Muscle layer of duodenum (tissue), 2 donors: ENCODE measurements around the gene RAX2.

Experiments
- H3K27ac ChIP-seq: one replicate; pipeline ENCODE4 v1.7.0; 2013; ENCODE audit warnings: mild to moderate bottlenecking, low read length
- H3K27me3 ChIP-seq: one replicate; pipeline ENCODE4 v1.7.0; 2013; ENCODE audit warnings: low read depth, mild to moderate bottlenecking, control low read depth, low read length
- H3K36me3 ChIP-seq, 2 donors: one replicate each; pipeline ENCODE4 v1.7.0; 2013; ENCODE audit warnings: low read length in 2 of 2, control low read depth in 1 of 2, mild to moderate bottlenecking in 1 of 2; ENCODE audit not compliant: insufficient read depth in 2 of 2, control insufficient read depth in 1 of 2
- H3K4me1 ChIP-seq, 2 donors: one replicate each; pipeline ENCODE4 v1.7.0; 2013; ENCODE audit warnings: low read length in 2 of 2, mild to moderate bottlenecking in 2 of 2, control low read depth in 1 of 2, moderate library complexity in 1 of 2; ENCODE audit not compliant: insufficient read depth in 2 of 2, control insufficient read depth in 1 of 2
- H3K4me3 ChIP-seq, 2 donors: one replicate each; pipeline ENCODE4 v1.7.0; 2013; ENCODE audit warnings: low read length in 2 of 2, low read depth in 1 of 2, mild to moderate bottlenecking in 1 of 2
- H3K9me3 ChIP-seq, 2 donors: one replicate each; pipeline ENCODE4 v1.7.0; 2013; ENCODE audit warnings: low read length in 2 of 2, control low read depth in 1 of 2, mild to moderate bottlenecking in 1 of 2; ENCODE audit not compliant: control insufficient read depth in 1 of 2
- donor health status: healthy.

The RAX2 gene

DNA sequence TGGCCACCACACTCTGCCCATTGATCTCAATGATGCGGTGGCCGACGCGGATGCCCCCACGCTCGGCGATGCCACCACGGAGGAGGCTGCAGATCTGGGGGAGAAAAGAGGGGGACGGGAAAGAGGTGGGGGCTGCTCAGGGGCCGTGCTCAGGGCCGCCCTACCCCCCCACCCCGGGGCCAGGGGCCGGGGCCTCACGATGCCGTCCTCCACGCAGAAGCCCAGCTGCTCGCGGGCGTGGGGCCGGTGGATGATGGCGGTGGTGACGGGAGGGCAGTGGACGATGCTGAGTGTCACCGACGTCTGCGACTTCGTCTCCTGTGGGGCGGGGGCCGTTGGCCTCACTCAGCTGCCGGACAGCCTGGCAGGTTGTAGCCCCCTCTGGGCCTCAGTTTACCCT lies 20.8 kb downstream of the RAX2 start:
- peaks cover 14 to 46% of the 10 kb centered on the region in 2 donors for H3K36me3 ChIP-seq
- no peaks in the 10 kb centered on the region for H3K4me1 ChIP-seq
- H3K27ac ChIP-seq = no peak overlapping the region
- no peaks in the 10 kb centered on the region for H3K9me3 ChIP-seq
- H3K4me3 ChIP-seq = no peak overlapping the region
- no peaks in the 10 kb centered on the region for H3K27me3 ChIP-seq

DNA sequence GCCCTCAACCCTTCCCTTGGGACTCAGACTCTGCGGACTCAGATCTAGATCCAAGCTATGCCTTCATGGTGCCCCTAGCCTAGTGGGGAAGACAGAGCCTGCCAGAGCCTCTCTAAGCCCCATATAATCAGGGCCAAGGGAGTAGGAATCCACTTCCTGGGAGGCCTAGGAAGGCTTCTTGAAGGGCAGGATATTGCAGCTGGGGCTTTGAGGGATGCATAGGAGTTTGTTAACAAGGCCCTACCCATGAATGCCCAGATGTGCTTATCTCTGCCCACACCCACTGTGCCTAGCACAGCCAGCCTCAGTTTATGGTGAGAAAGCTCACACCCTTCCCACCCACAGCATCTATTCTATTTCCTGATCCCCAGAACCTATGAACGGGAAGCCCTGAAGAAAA lies 21.8 kb downstream of the RAX2 start:
- Histone ChIP-seq H3K36me3 (peaks cover 14 to 46% of the 10 kb centered on the region in 2 donors), H3K9me3 (no peaks in the 10 kb centered on the region), H3K27ac (no peak overlapping the region), H3K27me3 (no peaks in the 10 kb centered on the region), H3K4me3 (no peak overlapping the region), H3K4me1 (no peaks in the 10 kb centered on the region)

DNA sequence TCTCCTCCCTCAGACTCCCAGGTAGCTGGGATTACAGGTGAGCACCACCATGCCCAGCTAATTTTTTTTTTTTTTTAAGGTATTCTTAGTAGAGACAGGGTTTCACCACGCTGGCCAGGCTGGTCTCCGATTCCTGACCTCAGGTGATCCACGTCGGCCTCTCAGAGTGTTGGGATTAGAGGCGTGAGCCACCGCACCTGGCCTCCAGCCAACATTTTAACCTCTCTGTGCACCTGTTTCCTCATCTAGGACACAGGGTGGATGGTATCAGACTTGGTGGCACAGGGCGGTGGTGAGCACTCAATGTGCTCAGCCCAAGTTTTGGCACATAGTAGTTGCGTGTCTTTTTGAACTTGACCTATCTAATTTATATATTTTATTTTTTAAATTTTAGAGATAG lies 23.1 kb downstream of the RAX2 start:
- H3K27ac ChIP-seq = no peak overlapping the region
- H3K9me3 ChIP-seq = no peaks in the 10 kb centered on the region
- no peaks in the 10 kb centered on the region for H3K4me1 ChIP-seq
- peaks cover 14 to 41% of the 10 kb centered on the region in 2 donors for H3K36me3 ChIP-seq
- no peak overlapping the region for H3K4me3 ChIP-seq
- H3K27me3 ChIP-seq = no peaks in the 10 kb centered on the region

DNA sequence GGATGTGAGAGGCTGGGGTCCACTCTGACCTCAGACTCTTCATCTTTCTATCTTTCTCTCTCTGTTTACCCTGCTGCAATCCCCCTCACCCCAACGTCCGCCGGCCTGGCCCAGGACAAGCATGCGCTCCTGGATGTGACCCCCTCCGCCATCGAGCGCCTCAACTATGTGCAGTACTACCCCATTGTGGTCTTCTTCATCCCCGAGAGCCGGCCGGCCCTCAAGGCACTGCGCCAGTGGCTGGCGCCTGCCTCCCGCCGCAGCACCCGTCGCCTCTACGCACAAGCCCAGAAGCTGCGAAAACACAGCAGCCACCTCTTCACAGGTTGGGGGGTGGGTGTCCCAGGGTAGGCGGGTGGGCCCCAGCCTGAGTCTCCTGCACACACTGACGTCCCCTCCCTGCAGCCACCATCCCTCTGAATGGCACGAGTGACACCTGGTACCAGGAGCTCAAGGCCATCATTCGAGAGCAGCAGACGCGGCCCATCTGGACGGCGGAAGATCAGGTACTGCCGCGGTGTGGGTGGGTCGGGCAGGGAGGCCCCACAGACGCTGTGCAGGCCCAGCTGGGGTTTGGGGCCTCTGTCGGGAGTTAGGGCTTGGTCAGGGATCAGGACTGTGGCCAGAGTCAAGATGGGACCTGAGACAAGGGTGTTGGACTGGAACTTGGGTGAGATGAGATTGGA lies 25.5 kb downstream of the RAX2 start:
- H3K4me3 ChIP-seq = no peak overlapping the region
- no peak overlapping the region for H3K27ac ChIP-seq
- H3K27me3 ChIP-seq = no peaks in the 10 kb centered on the region
- H3K36me3 ChIP-seq = peaks cover 14 to 22% of the 10 kb centered on the region in 2 donors
- no peaks in the 10 kb centered on the region for H3K4me1 ChIP-seq
- peaks cover 0 to 4% of the 10 kb centered on the region in 2 donors for H3K9me3 ChIP-seq

DNA sequence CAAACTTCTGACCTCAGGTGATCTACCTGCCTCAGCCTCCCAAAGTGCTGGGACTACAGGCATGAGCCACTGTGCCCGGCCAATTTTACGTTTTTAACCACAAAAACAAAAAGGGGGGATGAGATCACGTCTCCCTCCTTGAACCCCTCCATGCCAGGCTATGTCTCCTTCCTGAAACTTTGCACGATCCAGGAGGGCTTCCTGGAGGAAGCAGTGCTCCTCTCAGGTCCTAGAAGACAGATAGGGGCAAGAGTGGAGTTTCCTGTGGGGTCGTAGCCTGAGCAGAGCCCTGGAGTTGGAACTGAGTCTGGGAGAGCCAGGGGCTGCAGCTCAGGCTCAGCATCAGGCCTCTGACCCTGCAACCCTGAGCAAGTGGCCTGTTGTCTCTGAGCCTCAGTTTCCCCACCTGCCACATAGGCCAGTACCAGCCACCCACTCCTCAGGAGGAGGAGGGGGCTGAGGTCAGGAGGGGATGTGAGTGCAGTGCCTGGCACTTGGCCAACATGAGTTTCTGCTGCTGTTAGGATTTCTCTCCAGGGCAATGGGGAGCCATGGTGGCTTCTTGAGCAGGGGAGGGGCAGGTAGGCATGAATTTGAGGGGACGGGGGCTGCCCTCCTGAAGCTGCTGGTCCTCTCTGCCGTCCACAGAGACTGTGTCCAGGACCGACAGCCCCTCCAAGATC lies 26.5 kb downstream of the RAX2 start:
- peaks cover 0 to 4% of the 10 kb centered on the region in 2 donors for H3K9me3 ChIP-seq
- no peak overlapping the region for H3K4me3 ChIP-seq
- H3K4me1 ChIP-seq = no peaks in the 10 kb centered on the region
- H3K27ac ChIP-seq = no peak overlapping the region
- H3K36me3 ChIP-seq = peaks cover 9 to 12% of the 10 kb centered on the region in 2 donors
- no peaks in the 10 kb centered on the region for H3K27me3 ChIP-seq

DNA sequence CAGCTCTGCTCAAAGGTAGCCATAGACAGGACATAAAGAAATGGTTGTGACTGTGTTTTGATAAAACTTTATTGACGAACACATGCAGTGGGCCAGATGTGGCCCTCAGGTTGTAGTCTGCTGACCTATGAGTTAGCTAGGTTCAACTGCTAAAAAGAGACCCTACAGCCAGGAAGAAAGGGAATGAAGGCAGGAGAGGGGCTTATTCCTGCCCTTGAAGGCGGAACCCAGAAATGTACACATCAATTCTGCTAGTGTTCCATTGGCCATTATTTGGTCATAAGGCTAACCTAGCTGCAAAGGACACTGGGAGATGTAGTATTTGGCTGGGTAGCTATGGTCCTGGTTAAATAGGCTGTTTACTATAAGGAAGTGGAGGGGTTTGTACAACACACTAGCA lies 28.5 kb downstream of the RAX2 start:
- Histone ChIP-seq H3K9me3 (peaks cover 0 to 4% of the 10 kb centered on the region in 2 donors), H3K27me3 (no peaks in the 10 kb centered on the region), H3K27ac (no peak overlapping the region), H3K4me3 (no peak overlapping the region), H3K4me1 (no peaks in the 10 kb centered on the region), H3K36me3 (no peaks in the 10 kb centered on the region)

DNA sequence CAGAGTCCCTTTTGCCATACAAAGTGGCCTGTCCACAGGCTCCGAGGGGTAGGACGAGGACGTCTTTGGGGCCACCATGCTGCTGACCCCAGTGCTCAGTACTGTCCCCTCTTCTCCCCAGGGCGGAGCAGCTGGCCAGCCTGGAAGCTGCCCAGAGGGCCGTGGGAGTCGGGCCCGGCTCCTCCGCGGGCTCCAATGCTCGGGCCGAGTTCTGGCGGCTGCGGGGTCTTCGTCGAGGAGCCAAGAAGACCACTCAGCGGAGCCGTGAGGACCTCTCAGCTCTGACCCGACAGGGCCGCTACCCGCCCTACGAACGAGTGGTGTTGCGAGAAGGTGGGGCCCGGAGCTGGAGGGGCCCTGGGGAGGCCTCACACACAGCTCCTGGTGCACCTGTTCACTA lies 31.6 kb downstream of the RAX2 start:
- H3K4me3 ChIP-seq = no peak overlapping the region
- peaks cover 0 to 4% of the 10 kb centered on the region in 2 donors for H3K9me3 ChIP-seq
- no peak overlapping the region for H3K27ac ChIP-seq
- no peaks in the 10 kb centered on the region for H3K4me1 ChIP-seq
- H3K27me3 ChIP-seq = no peaks in the 10 kb centered on the region
- H3K36me3 ChIP-seq = no peaks in the 10 kb centered on the region

DNA sequence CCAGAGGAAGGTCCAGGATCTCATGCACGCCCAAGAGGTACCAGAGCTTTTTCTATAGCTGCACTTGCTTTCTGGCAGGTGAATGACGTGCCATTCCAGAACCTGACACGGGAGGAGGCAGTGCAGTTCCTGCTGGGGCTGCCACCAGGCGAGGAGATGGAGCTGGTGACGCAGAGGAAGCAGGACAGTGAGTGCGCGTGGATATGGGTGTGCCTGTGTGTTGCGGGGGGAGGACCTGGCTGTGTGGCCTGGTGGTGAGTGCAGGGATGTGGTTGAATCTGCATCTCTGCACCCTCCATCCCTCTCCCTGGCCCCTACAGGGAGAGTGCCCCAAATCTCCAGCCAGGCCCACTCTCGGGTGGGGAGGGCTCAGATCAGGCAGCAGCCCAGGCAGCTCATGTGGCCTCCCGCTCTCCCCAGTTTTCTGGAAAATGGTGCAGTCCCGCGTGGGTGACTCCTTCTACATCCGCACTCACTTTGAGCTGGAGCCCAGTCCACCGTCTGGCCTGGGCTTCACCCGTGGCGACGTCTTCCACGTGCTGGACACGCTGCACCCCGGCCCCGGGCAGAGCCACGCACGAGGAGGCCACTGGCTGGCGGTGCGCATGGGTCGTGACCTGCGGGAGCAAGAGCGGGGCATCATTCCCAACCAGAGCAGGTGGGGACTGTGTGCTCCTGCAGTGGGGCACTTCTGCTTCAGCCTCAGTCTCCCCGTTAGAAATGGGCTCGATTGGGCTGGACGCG lies 33.4 kb downstream of the RAX2 start:
- no peaks in the 10 kb centered on the region for H3K36me3 ChIP-seq
- H3K27ac ChIP-seq = no peak overlapping the region
- no peak overlapping the region for H3K4me3 ChIP-seq
- H3K9me3 ChIP-seq = peaks cover 0 to 4% of the 10 kb centered on the region in 2 donors
- no peaks in the 10 kb centered on the region for H3K27me3 ChIP-seq
- no peaks in the 10 kb centered on the region for H3K4me1 ChIP-seq

DNA sequence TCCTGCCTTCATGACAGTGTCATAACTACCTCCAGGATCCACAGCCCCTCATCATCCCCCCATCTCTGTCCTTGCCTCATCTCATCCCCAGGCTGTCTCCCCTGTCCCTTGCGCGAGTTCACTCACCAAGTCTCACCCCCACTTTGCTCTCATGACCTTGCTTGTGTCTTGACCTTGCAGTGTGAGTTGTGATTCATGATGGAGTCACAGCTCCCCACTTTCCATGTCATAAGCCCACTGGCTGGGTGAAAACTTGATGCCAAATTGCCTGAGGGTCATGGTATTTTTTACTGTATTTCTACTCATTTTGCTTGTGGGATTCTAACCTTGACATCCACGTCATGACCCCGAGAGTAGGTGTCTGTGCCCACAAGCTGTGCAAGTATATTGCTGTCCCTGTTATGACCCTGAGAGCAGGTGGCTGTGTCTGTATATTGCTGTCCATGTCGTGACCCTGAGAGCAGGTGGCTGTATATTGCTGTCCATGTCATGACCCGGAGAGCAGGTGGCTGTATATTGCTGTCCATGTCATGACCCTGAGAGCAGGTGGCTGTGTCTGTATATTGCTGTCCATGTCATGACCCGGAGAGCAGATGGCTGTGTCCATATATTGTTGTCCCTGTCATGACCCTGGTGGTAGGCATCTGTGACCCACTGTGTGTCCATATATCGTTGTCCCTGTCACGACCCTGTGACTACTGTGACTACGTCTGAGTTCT lies 34.4 kb downstream of the RAX2 start:
- no peaks in the 10 kb centered on the region for H3K27me3 ChIP-seq
- no peaks in the 10 kb centered on the region for H3K4me1 ChIP-seq
- no peak overlapping the region for H3K27ac ChIP-seq
- H3K9me3 ChIP-seq = no peaks in the 10 kb centered on the region
- no peak overlapping the region for H3K4me3 ChIP-seq
- H3K36me3 ChIP-seq = no peaks in the 10 kb centered on the region

DNA sequence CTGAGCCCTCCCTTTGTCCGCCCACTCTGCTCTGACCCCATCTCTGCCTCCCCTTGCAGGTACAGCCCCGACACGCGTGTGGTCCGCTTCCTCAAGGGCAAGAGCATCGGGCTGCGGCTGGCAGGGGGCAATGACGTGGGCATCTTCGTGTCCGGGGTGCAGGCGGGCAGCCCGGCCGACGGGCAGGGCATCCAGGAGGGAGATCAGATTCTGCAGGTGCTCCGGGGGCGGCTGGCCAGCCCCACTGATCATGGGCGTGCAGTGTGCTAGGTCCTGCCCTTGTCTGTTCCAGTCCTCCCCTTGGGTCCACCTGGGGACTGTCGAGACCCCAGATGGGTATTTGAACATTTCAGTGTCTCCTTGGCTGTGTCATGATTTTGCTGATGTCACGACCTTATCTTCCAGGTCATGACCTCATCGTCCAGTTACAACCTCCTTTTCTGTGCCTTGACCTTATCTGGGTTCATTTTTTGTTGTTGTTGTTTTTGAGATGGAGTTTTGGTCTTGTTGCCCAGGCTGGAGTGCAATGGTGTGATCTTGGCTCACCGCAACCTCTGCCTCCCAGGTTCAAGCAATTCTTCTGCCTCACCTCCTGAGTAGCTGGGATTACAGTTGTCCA lies 35.8 kb downstream of the RAX2 start:
- Histone ChIP-seq H3K4me1 (no peaks in the 10 kb centered on the region), H3K4me3 (no peak overlapping the region), H3K27ac (no peak overlapping the region), H3K9me3 (no peaks in the 10 kb centered on the region), H3K27me3 (no peaks in the 10 kb centered on the region), H3K36me3 (no peaks in the 10 kb centered on the region)

DNA sequence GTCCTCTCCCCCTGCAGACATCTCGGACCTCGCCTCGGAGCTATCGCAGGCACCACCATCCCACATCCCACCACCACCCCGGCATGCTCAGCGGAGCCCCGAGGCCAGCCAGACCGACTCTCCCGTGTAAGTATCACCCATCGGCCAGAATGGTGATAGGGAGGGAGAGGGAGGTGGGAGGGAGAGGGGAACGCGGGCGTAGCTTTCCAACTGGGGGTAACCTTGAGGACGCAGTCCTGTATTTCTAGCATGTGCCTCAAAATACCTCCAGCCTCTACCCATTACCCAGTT lies 37.8 kb downstream of the RAX2 start:
- Histone ChIP-seq H3K4me3 (no peak overlapping the region), H3K9me3 (peaks cover 0 to 1% of the 10 kb centered on the region in 2 donors), H3K27me3 (no peaks in the 10 kb centered on the region), H3K36me3 (no peaks in the 10 kb centered on the region), H3K27ac (no peak overlapping the region), H3K4me1 (no peaks in the 10 kb centered on the region)
